Nephron (organoid): ENCODE results near the gene SYNJ2.
A peak's percentile ranks its signal among the peaks of the same experiment; 100 is the strongest.

ENCODE experiments used
- H3K27ac Mint-ChIP-seq, 3 experiments: 2 replicates each; pipeline ENCODE4 v1.8.0; 2020; ENCODE audit warnings: mixed read lengths in 3 of 3, mild to moderate bottlenecking in 2 of 3, moderate library complexity in 1 of 3
- H3K27me3 Mint-ChIP-seq: 2 replicates; pipeline ENCODE4 v1.8.0; 2021; ENCODE audit warnings: low read depth, mild to moderate bottlenecking, moderate library complexity, mixed read lengths
- H3K36me3 Mint-ChIP-seq: 2 replicates; pipeline ENCODE4 v1.8.0; 2020; ENCODE audit warnings: low read depth, mixed read lengths
- H3K4me1 Mint-ChIP-seq: 2 replicates; pipeline ENCODE4 v1.8.0; 2020; ENCODE audit warnings: mixed read lengths
- H3K4me3 Mint-ChIP-seq, 3 experiments: 2 replicates each; pipeline ENCODE4 v1.8.0; 2020; ENCODE audit warnings: mild to moderate bottlenecking in 3 of 3, mixed read lengths in 3 of 3, moderate library complexity in 2 of 3
- H3K9me3 Mint-ChIP-seq: 2 replicates; pipeline ENCODE4 v1.8.0; 2020; ENCODE audit warnings: mixed read lengths
- CTCF ChIP-seq, 3 experiments: fragments of 200-600 bp; sonication (generic); IDR thresholded peaks; one replicate each; pipeline ENCODE4 v1.5.0; 2021; ENCODE audit warnings: antibody characterized with exemption in 3 of 3; ENCODE audit not compliant: unreplicated experiment in 3 of 3

The SYNJ2 gene

GRCh38 chr6:157998707-157999167, 17.1 kb downstream of the SYNJ2 start:
- Mint-ChIP-seq H3K4me3 (peak overlapping the region in 2 of 3 experiments; percentile 2 to 18), H3K9me3 (no peaks in the 10 kb centered on the region), H3K36me3 (peaks cover 3% of the 10 kb centered on the region), H3K27ac (peak overlapping the region; percentile 74 to 90 (median 81)), H3K27me3 (no peaks in the 10 kb centered on the region), H3K4me1 (peaks cover 87% of the 10 kb centered on the region)
- TF ChIP-seq CTCF (IDR thresholded peaks at IDR 0.05; ENCODE audit: unreplicated experiment in 3 of 3) = no peak

DNA sequence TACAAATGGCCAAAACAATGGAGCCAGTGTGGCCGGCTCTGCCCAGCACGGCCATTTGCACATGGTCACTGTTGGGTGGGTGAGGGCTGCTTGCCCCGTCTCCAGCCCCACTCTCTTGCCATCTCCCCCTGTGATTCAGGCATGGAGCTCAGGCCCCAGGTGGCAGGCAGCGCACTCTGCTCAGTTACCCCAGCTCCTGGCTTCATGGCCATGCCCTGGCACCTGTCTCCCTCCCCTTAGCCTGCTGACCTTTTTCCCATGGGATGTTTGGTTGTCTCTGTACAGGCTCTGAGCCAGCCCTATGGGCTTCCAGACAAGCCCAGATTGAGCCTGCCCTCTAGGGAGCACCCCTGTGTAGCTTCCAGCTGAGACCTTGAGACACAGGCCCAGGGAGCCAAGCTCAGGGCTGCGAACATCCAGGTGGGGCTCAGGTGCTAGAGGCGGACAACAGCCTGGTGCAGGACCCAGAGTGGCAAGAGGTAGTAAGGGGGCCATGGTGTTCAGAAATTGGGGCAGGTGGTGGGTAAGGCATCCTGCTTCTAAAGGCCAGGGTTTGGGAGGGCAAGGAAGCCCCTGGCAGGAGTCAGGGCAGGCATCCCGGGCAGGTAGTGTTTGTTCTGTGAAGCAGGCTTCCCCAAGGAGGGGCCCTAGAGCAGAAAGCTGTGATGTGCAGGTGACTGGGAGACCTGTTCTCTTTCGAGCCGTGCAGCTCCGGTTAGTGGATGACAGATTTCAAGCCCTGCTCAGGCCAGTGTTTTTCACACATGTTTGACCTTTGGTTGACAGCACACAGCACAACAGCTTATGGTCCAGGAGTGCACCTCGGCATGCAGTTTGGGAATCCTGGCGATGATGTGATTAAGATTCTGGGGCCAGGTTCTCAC, 17.7 kb downstream of the SYNJ2 start:
- no peaks in the 10 kb centered on the region for H3K27me3 Mint-ChIP-seq
- H3K4me1 Mint-ChIP-seq = peaks cover 88% of the 10 kb centered on the region
- no peak overlapping the region for H3K4me3 Mint-ChIP-seq
- no peaks in the 10 kb centered on the region for H3K9me3 Mint-ChIP-seq
- peaks cover 3% of the 10 kb centered on the region for H3K36me3 Mint-ChIP-seq
- TF ChIP-seq CTCF (IDR thresholded peaks at IDR 0.05; ENCODE audit: unreplicated experiment in 3 of 3) = no peak
- peak overlapping the region; percentile 74 to 96 (median 90) for H3K27ac Mint-ChIP-seq

GRCh38 chr6:158000530-158001307, 19.1 kb downstream of the SYNJ2 start:
- H3K27me3 Mint-ChIP-seq = no peaks in the 10 kb centered on the region
- H3K36me3 Mint-ChIP-seq = peaks cover 3% of the 10 kb centered on the region
- H3K9me3 Mint-ChIP-seq = no peaks in the 10 kb centered on the region
- H3K4me3 Mint-ChIP-seq = peak overlapping the region in 2 of 3 experiments; percentile 7 to 65
- peak overlapping the region; percentile 74 to 96 (median 85) for H3K27ac Mint-ChIP-seq
- H3K4me1 Mint-ChIP-seq = peaks cover 81% of the 10 kb centered on the region
- no peak for TF ChIP-seq CTCF (IDR thresholded peaks at IDR 0.05; ENCODE audit: unreplicated experiment in 3 of 3)

GRCh38 chr6:158002249-158002950, 20.7 kb downstream of the SYNJ2 start:
- H3K36me3 Mint-ChIP-seq = peaks cover 3% of the 10 kb centered on the region
- no peaks in the 10 kb centered on the region for H3K9me3 Mint-ChIP-seq
- H3K27ac Mint-ChIP-seq = peak overlapping the region; percentile 94 to 97 (median 96)
- peaks cover 75% of the 10 kb centered on the region for H3K4me1 Mint-ChIP-seq
- H3K4me3 Mint-ChIP-seq = peak overlapping the region in 2 of 3 experiments; percentile 10 to 49
- TF ChIP-seq CTCF (IDR thresholded peaks at IDR 0.05; ENCODE audit: unreplicated experiment in 3 of 3) = no peak
- H3K27me3 Mint-ChIP-seq = no peaks in the 10 kb centered on the region

DNA sequence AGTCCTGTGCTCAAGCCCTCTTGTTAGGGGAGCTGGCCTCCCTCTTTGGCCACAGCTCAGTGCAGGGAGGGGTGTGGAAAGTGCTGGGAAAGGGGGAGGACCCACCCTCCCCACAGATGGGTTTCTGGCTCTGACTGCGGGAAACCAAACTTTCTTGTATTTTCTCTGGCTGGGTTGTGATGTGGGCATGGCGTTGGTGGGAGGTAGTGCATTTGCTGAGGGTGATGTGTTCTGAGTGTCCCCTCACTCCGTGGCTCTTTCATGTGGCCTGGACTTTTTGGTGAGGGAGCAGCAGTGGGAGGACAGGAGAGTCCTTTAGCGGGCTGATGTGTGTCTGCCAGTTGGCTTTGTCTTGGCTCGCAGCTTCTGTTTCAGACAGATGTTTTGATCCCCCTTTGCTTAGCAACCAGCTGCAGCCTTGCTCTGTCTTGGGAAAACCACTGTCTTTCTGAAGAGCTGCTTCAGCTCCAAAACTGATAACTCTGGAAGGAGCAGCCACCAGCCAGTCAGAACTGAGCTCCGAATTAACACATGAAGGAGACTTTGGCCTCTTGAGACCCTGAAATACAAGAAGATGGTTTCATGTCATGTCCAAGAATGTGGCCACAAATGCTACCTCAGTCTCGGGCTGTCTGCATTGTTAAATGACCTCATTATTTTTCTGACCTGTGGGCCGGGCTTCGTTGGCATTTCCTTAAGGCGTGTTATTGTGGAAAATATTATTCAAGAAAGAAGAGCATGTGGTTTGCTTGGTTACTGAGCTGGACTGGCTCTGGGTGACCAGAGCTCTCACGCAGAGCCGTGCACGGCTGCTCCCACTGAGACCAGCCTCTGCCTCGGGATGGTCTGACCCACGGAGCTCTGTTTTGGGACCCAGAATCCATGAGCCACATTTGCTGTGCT, 21.5 kb downstream of the SYNJ2 start:
- Mint-ChIP-seq H3K4me1 (peaks cover 72% of the 10 kb centered on the region), H3K4me3 (peak overlapping the region; percentile 26 to 69 (median 52)), H3K27me3 (no peaks in the 10 kb centered on the region), H3K27ac (peak overlapping the region; percentile 94 to 97 (median 96)), H3K36me3 (peaks cover 3% of the 10 kb centered on the region), H3K9me3 (no peaks in the 10 kb centered on the region)
- no peak for TF ChIP-seq CTCF (IDR thresholded peaks at IDR 0.05; ENCODE audit: unreplicated experiment in 3 of 3)
